SU-DHL-6 (cell line): ENCODE results near the gene CALCOCO2.

ENCODE experiments used
- CTCF ChIP-seq: fragments of 200-600 bp; sonication (generic); IDR thresholded peaks from one replicate; pipeline ENCODE4 v1.5.1; 2017; ENCODE audit warnings: antibody characterized with exemption, mild to moderate bottlenecking, low read length, moderate library complexity; ENCODE audit not compliant: insufficient read depth, poor library complexity, severe bottlenecking
- EZH2phosphoT487 ChIP-seq: fragments of 200-600 bp; sonication (generic), shearing (Covaris generic); conservative IDR thresholded peaks from 2 replicates; pipeline ENCODE4 v1.6.1; 2018; ENCODE audit warnings: mild to moderate bottlenecking, antibody characterized with exemption, low read length, moderate library complexity, mixed read lengths

DNA sequence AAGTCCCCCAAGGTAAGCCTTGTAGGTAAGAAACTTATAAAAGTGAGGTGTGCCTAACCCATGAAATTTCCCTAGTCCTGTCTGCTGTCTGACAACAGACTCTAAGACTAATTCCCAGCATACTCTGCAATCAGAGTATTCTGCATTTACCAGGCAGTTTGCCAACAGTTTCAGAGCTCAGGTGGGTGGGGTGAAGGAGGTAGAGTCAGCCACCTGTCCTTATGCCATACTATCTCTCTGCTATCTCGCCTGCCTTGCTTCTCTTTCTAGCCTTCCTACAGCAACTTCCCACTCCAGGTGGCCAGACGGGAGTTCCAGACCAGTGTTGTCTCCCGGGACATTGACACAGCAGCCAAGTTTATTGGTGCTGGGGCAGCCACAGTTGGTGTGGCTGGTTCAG is 64.1 kb downstream of the CALCOCO2 start:
- TF ChIP-seq CTCF (no peak), EZH2phosphoT487 (no peak)
